HL-60 (cell line): ENCODE measurements around the gene HOXB13.

Experiments used
- DNase-seq, 2 experiments: peaks; one replicate each; pipeline ENCODE4 v3.0.0-alpha.2; 2010 to 2020; ENCODE audit warnings: low read depth in 1 of 2, low spot score in 1 of 2
- H3K27ac ChIP-seq: fragments of 250-450 bp; sonication (Bioruptor Pico); replicated peaks from 2 replicates; pipeline ENCODE4 v1.5.1; 2020; ENCODE audit warnings: mild to moderate bottlenecking, moderate library complexity
- H3K27me3 ChIP-seq: fragments of 250-450 bp; sonication (Bioruptor Pico); 2 replicates; pipeline ENCODE4 v1.5.1; 2021; ENCODE audit warnings: mild to moderate bottlenecking, moderate library complexity; ENCODE audit not compliant: insufficient read depth, poor library complexity, severe bottlenecking
- H3K4me3 ChIP-seq: replicated peaks from 2 replicates; pipeline ENCODE4 v1.5.1; 2011; ENCODE audit warnings: mild to moderate bottlenecking, control low read depth, low read length; ENCODE audit not compliant: insufficient read depth
- CTCF ChIP-seq: IDR thresholded peaks from one replicate; pipeline ENCODE4 v1.5.1; 2011; ENCODE audit warnings: low read length, control low read depth, inconsistent platforms; ENCODE audit not compliant: insufficient read depth
- GABPA ChIP-seq: IDR thresholded peaks from 2 replicates; pipeline ENCODE4 v1.6.1; 2012; ENCODE audit warnings: low read depth
- POLR2AphosphoS5 ChIP-seq: IDR thresholded peaks from 2 replicates; pipeline ENCODE4 v1.6.1; 2012; ENCODE audit warnings: low read depth
- REST ChIP-seq: IDR thresholded peaks from 2 replicates; pipeline ENCODE4 v1.6.1; 2012; ENCODE audit warnings: low read depth; ENCODE audit not compliant: insufficient replicate concordance
- SPI1 ChIP-seq: IDR thresholded peaks from 2 replicates; pipeline ENCODE4 v1.6.1; 2012; ENCODE audit warnings: low read depth, mild to moderate bottlenecking, borderline replicate concordance

The HOXB13 gene

GRCh38 chr17:48753794-48754499 lies 25.4 kb upstream of the HOXB13 start:
- no peak for DNase-seq
- H3K27me3 ChIP-seq = peaks cover 64% of the 10 kb centered on the region
- no peak overlapping the region for H3K4me3 ChIP-seq
- H3K27ac ChIP-seq = no peak overlapping the region
- TF ChIP-seq POLR2AphosphoS5 (no peak), SPI1 (no peak), CTCF (no peak), GABPA (no peak), REST (no peak)

GRCh38 chr17:48752399-48753288 lies 24.1 kb upstream of the HOXB13 start:
- H3K27ac ChIP-seq = no peak overlapping the region
- H3K4me3 ChIP-seq = no peak overlapping the region
- no peak for DNase-seq
- H3K27me3 ChIP-seq = peaks cover 76% of the 10 kb centered on the region
- TF ChIP-seq REST (no peak), SPI1 (no peak), POLR2AphosphoS5 (no peak), CTCF (no peak), GABPA (no peak)

- Histone ChIP-seq H3K4me3 (no peak overlapping the region), H3K27ac (no peak overlapping the region), H3K27me3 (peaks cover 84% of the 10 kb centered on the region)
- DNase-seq = no peak
- no peak for TF ChIP-seq REST
- no peak for TF ChIP-seq SPI1
- no peak for TF ChIP-seq CTCF
- TF ChIP-seq GABPA = no peak
- TF ChIP-seq POLR2AphosphoS5 = no peak
Measured at GRCh38 chr17:48751733-48752398, 23.3 kb upstream of the HOXB13 start.
